Right lobe of liver (tissue), 6 donors: ENCODE measurements around the gene HPS4. TPM values are rescaled to one million over a fixed set of nuclear protein-coding genes. Genes with fewer than 3 reads are reported as not detected.
"Not testable (repeated sequence)": the region's sequence is repeated elsewhere in the genome, so short reads cannot be mapped to it uniquely, and the experiment has no call there.

Source experiments
- ATAC-seq, 4 donors: fragments of 200-7000 bp; cut with Tn5 transposase; one replicate each; pipeline ENCODE4 v1.9.1; 2020; ENCODE audit warnings: mild to moderate bottlenecking in 4 of 4, moderate library complexity in 4 of 4
- DNase-seq, 3 donors: peaks; one replicate each; pipeline ENCODE4 v3.0.0-alpha.2; 2020
- H3K27ac ChIP-seq, 3 donors: fragments of 200-600 bp; one replicate each; pipeline ENCODE4 v1.8.0; 2022
- H3K27me3 ChIP-seq, 2 donors: fragments of 200-600 bp; one replicate each; pipeline ENCODE4 v1.8.0; 2022
- H3K36me3 ChIP-seq, 4 donors: fragments of 200-600 bp; sonication (generic) in 1 of 4; one replicate each; pipeline versions ENCODE4 v1.5.1 to v1.8.0; 2017 to 2022; ENCODE audit warnings: control low read depth in 1 of 4
- H3K4me1 ChIP-seq, 4 donors: fragments of 200-600 bp; sonication (generic) in 1 of 4; one replicate each; pipeline versions ENCODE4 v1.5.1 to v1.8.0; 2017 to 2022; ENCODE audit warnings: control low read depth in 1 of 4
- H3K4me3 ChIP-seq, 3 donors: fragments of 200-600 bp; one replicate each; pipeline ENCODE4 v1.8.0; 2022
- H3K9me3 ChIP-seq, 4 donors: fragments of 200-600 bp; sonication (generic) in 1 of 4; one replicate each; pipeline versions ENCODE4 v1.5.1 to v1.8.0; 2017 to 2022; ENCODE audit warnings: control low read depth in 1 of 4
- POLR2A ChIP-seq: fragments of 450-650 bp; IDR thresholded peaks from one replicate; pipeline ENCODE4 v1.6.1; 2017; ENCODE audit warnings: antibody characterized with exemption, mild to moderate bottlenecking
- WGBS: methylation state at CpG from one replicate; pipeline ENCODE4 v1.1.6; 2018; ENCODE audit warnings: low coverage, low lambda C conversion rate; ENCODE audit not compliant: insufficient coverage; ENCODE audit errors: missing lambda C conversion rate; 5-methylcytosine and 5-hydroxymethylcytosine counted together
- intact Hi-C, 2 donors: fragments of 100-400 bp; cut with DNase I; formaldehyde crosslinking; loops; one replicate each; pipeline versions ENCODE4 v1.11.2 to v1.14.1; 2022
- total RNA-seq, 6 experiments: library from RNA; depleted of rRNA in 2 of 6; stranded (reverse); fragments of >200 nt in 2 of 6; fragmentation: NEBNext Ultra II Directional in 3 of 6; extraction: Animal tissue kit (Norgen Biotek cat#: 25700) in 3 of 6; gene quantifications; one replicate each; pipeline versions ENCODE4 v1.1.0 to v1.2.4, GENCODE V29; 2016 to 2023
- TF ChIP-seq, protein P1 (sequence below), 4 donors: fragments of 200-600 bp in 3 of 4; fragments of 450-650 bp in 1 of 4; IDR thresholded peaks; one replicate each; pipeline versions ENCODE4 v1.5.1 to v1.8.0; 2016 to 2022; ENCODE audit warnings: antibody characterized with exemption in 4 of 4, mild to moderate bottlenecking in 2 of 4
- donor health status: DM: no; HTN: yes; CAD: no.
- donor health status: DM: no; HTN: no; CAD: no.
- donor health status: DM: no; HTN: no; CAD: no.
- donor health status: DM: no; HTN: yes; CAD: no.
- donor health status: DM: no; HTN: yes; CAD: no.

HPS4 gene
- total RNA-seq, 6 experiments from 2014 or later, result 10.7 to 13.8 (median 12.6) TPM

DNA sequence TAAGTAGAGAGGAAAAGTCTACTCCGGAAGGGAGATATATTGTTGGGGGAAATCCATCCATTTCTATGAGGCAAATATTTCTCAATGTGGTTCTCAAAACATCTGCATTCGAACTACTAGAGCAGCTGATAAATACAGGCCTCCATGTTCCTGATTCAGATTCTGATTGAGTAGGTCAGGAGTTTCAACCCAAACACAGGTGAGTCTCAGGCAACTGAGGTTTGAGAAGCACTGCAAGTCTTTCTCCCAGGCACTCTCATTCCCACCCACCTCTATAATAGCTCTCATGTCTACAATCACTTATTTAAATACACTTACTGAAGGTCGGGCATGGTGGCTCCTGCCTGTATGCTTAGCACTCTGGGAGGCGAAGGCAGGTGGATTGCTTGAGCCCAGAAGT, 69.2 kb downstream of the HPS4 start:
- WGBS, result 49% methylated on average over 4 of the region's 4 CpGs

GRCh38 chr22:26410386-26410785, 73.2 kb downstream of the HPS4 start:
- H3K27me3 ChIP-seq, result no peaks in the 10 kb centered on the region
- no peak overlapping the region for H3K27ac ChIP-seq
- no peaks in the 10 kb centered on the region for H3K4me1 ChIP-seq
- H3K36me3 ChIP-seq, result no peaks in the 10 kb centered on the region
- intact Hi-C loops, result no loop called here
- H3K9me3 ChIP-seq, result no peaks in the 10 kb centered on the region
- TF ChIP-seq POLR2A, result no peak
- no peak overlapping the region for H3K4me3 ChIP-seq
- DNase-seq (no peak), ATAC-seq (no peak)
- 31% methylated on average over 5 of the region's 5 CpGs for WGBS

More for the DNA sequence above, 69.2 kb downstream of the HPS4 start:
- H3K27me3 ChIP-seq, result no peaks in the 10 kb centered on the region
- no peaks in the 10 kb centered on the region for H3K9me3 ChIP-seq
- H3K4me1 ChIP-seq, result no peaks in the 10 kb centered on the region
- ATAC-seq, result no peak
- intact Hi-C loops, result no loop called here
- TF ChIP-seq POLR2A, result no peak
- TF ChIP-seq, protein P1, sequence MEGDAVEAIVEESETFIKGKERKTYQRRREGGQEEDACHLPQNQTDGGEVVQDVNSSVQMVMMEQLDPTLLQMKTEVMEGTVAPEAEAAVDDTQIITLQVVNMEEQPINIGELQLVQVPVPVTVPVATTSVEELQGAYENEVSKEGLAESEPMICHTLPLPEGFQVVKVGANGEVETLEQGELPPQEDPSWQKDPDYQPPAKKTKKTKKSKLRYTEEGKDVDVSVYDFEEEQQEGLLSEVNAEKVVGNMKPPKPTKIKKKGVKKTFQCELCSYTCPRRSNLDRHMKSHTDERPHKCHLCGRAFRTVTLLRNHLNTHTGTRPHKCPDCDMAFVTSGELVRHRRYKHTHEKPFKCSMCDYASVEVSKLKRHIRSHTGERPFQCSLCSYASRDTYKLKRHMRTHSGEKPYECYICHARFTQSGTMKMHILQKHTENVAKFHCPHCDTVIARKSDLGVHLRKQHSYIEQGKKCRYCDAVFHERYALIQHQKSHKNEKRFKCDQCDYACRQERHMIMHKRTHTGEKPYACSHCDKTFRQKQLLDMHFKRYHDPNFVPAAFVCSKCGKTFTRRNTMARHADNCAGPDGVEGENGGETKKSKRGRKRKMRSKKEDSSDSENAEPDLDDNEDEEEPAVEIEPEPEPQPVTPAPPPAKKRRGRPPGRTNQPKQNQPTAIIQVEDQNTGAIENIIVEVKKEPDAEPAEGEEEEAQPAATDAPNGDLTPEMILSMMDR (IDR thresholded peaks at IDR 0.05), result no peak
- no peak overlapping the region for H3K27ac ChIP-seq
- DNase-seq, result no peak
- no peak overlapping the region for H3K4me3 ChIP-seq
- no peaks in the 10 kb centered on the region for H3K36me3 ChIP-seq

- no peak for TF ChIP-seq POLR2A
- TF ChIP-seq, protein P1 (IDR thresholded peaks at IDR 0.05), result no peak
- WGBS, result 38% methylated on average over 4 of the region's 5 CpGs
- no peaks in the 10 kb centered on the region for H3K9me3 ChIP-seq
- ATAC-seq (no peak), DNase-seq (no peak)
- no peak overlapping the region for H3K4me3 ChIP-seq
- H3K4me1 ChIP-seq, result no peaks in the 10 kb centered on the region
- intact Hi-C loops, result no loop called here
- H3K27me3 ChIP-seq, result no peaks in the 10 kb centered on the region
- no peaks in the 10 kb centered on the region for H3K36me3 ChIP-seq
- no peak overlapping the region for H3K27ac ChIP-seq
Observed at GRCh38 chr22:26409719-26410335, 73.8 kb downstream of the HPS4 start.

DNA sequence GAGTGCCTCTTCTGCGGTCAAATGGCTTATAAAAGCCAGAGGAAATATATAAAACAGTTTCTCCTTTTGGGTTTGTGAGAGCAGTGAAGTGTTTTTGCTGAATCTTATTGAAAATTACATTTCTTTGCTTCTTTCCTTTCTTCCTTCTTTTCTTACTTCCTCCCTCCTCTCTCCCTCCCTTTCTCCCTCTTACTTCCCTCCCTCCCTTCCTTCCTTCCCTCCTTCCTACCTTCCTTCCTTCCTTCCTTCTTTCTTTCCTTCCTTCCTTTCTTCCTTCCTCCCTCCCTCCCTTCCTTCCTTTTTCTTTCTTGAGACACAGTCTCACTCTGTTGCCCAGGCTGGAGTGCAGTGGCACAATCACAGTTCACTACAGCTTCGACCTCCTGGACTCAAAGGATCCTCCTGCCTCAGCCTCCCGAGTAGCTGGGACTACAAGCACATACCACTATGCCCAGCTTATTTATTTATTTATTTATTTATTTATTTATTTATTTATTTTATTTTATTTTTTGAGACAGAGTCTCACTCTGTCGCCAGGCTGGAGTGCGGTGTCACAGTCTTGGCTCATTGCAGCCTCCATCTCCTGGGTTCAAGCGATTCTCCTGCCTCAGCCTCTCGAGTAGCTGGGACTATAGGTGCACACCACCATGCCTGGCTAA, 74.9 kb downstream of the HPS4 start:
- ATAC-seq, H3K27me3 ChIP-seq, H3K27ac ChIP-seq, H3K36me3 ChIP-seq, DNase-seq, intact Hi-C loops, H3K9me3 ChIP-seq, H3K4me3 ChIP-seq, H3K4me1 ChIP-seq: not testable (repeated sequence)
- WGBS, result 70% methylated on average over 6 of the region's 7 CpGs

GRCh38 chr22:26406118-26406517, 77.5 kb downstream of the HPS4 start:
- Histone ChIP-seq H3K36me3 (no peaks in the 10 kb centered on the region), H3K4me1 (no peaks in the 10 kb centered on the region), H3K9me3 (no peaks in the 10 kb centered on the region), H3K27me3 (no peaks in the 10 kb centered on the region), H3K27ac (no peak overlapping the region), H3K4me3 (no peak overlapping the region)
- DNase-seq (no peak), ATAC-seq (no peak)
- 54% methylated on average over 4 of the region's 4 CpGs for WGBS
- intact Hi-C loops, result no loop called here
- no peak for TF ChIP-seq POLR2A
- TF ChIP-seq, protein P1 (IDR thresholded peaks at IDR 0.05), result no peak
